Measurements from ENCODE around the gene SRRM2. TPM values are rescaled to one million over a fixed set of nuclear protein-coding genes. Genes with fewer than 3 reads are reported as not detected.

Gene SRRM2
- total RNA-seq, 2 donors from 2014 or later, result 476 to 541 TPM

DNA sequence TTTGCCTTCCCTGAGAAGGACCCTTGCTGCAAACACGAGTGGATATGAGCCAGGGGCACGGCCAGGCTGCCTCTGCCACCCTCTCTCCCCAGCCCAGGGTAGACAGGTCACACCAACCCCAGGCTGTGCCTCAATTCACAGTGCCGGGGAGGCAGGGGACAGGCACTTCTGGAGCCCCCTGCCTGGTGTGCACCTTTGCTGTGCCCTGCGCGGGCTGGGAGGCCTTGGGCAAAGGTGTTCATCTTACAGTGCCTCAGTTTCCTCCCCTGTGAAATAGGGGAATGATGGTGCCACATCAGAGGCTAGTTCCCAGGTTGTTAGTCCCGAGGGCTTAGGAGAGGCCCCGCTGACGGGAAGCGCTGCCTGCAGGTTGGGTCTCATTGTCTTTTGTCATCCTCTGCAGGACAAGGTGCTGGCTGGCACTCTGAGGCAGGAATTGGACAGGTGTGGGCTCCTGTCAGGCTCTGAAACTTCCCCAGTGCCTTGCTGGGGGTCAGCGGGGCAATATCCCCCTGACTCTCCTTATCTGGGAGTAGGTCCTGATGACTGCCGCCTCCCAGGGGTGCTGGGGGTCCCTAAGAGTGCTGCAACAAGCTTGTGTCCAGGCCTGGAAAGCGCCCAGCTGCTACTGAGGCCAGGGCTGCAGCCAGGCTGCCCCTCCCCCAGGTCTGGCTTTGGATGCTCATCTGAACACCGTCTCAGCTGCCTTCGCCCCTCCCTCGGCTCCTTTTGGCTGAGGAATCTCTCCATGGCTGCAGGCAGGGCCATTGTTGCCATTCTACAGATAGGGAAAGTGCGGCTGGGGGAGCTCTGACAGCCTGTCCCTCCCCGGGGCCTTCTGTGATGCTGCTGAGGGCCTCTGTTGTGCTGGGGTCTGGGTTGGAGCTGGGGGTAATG lies 67.7 kb downstream of the SRRM2 start:
- Histone ChIP-seq H3K36me3 (no peaks in the 10 kb centered on the region), H3K27me3 (replicated peaks; ENCODE audit: insufficient read depth) (no peaks in the 10 kb centered on the region), H3K4me1 (ENCODE audit: control insufficient read depth in 1 of 2, low read depth in 2 of 2) (no peaks in the 10 kb centered on the region), H3K4me3 (no peak overlapping the region), H3K9me3 (no peaks in the 10 kb centered on the region), H3K27ac (no peak overlapping the region)
- TF ChIP-seq, protein P1, sequence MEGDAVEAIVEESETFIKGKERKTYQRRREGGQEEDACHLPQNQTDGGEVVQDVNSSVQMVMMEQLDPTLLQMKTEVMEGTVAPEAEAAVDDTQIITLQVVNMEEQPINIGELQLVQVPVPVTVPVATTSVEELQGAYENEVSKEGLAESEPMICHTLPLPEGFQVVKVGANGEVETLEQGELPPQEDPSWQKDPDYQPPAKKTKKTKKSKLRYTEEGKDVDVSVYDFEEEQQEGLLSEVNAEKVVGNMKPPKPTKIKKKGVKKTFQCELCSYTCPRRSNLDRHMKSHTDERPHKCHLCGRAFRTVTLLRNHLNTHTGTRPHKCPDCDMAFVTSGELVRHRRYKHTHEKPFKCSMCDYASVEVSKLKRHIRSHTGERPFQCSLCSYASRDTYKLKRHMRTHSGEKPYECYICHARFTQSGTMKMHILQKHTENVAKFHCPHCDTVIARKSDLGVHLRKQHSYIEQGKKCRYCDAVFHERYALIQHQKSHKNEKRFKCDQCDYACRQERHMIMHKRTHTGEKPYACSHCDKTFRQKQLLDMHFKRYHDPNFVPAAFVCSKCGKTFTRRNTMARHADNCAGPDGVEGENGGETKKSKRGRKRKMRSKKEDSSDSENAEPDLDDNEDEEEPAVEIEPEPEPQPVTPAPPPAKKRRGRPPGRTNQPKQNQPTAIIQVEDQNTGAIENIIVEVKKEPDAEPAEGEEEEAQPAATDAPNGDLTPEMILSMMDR (IDR thresholded peaks at IDR 0.05), result no peak
- ATAC-seq (ENCODE audit: insufficient number of reproducible peaks, low FRiP score, low read depth), result no peak
- no peak for DNase-seq (ENCODE audit: low spot score)

Other genes with a start within 250 kb of the SRRM2 start
- gene ATP6V0C, start 238.7 kb upstream of the SRRM2 start, total RNA-seq, result 10 to 100 TPM; 42.5 to 51.3 TPM
- gene AMDHD2, start 232.3 kb upstream of the SRRM2 start, total RNA-seq, result 10 to 100 TPM; 42.6 to 67.0 TPM
- under 1 TPM in 1 of 2 donors, not detected in 1; 0.63 TPM for gene CEMP1, start 221.2 kb upstream of the SRRM2 start, total RNA-seq
- 10 to 100 TPM; 31.9 to 44.3 TPM for gene PDPK1, start 214.6 kb upstream of the SRRM2 start, total RNA-seq
- 10 to 100 TPM; 13.8 to 19.2 TPM for gene KCTD5, start 70.1 kb upstream of the SRRM2 start, total RNA-seq
- 1 to 10 TPM; 4.4 to 8.7 TPM for gene PRSS27, start 32.4 kb upstream of the SRRM2 start, total RNA-seq
- gene ELOB, start 24.6 kb downstream of the SRRM2 start, total RNA-seq, result 100 to 1,000 TPM; 269 to 518 TPM
- not detected for gene PRSS33, start 34.9 kb downstream of the SRRM2 start, total RNA-seq
- gene PRSS41, start 45.8 kb downstream of the SRRM2 start, total RNA-seq, result not detected
- under 1 TPM in 1 of 2 donors, not detected in 1; 0.54 TPM for gene PRSS21, start 64.6 kb downstream of the SRRM2 start, total RNA-seq
- not detected for gene ZG16B, start 77.7 kb downstream of the SRRM2 start, total RNA-seq
- gene PRSS22, start 105.5 kb downstream of the SRRM2 start, total RNA-seq, result not detected
- 10 to 100 TPM; 52.2 to 53.2 TPM for gene FLYWCH2, start 130.6 kb downstream of the SRRM2 start, total RNA-seq
- 10 to 100 TPM; 65.6 to 72.8 TPM for gene FLYWCH1, start 159.3 kb downstream of the SRRM2 start, total RNA-seq
- gene KREMEN2, start 211.6 kb downstream of the SRRM2 start, total RNA-seq, result not detected
- 1 to 10 TPM; 3.1 to 5.8 TPM for gene PAQR4, start 216.7 kb downstream of the SRRM2 start, total RNA-seq
- gene PKMYT1, start 227.8 kb downstream of the SRRM2 start, total RNA-seq, result 1 to 10 TPM in 1 of 2 donors, not detected in 1; 5.9 TPM

Measured in thoracic aorta (tissue), 2 donors.